ENCODE results near the gene SULF2. TPM values are rescaled to one million over a fixed set of nuclear protein-coding genes. Genes with fewer than 3 reads are reported as not detected.
A peak's percentile ranks its signal among the peaks of the same experiment; 100 is the strongest.

The SULF2 gene
- total RNA-seq, 3 donors from 2014 or later: 36.3 to 62.5 (median 58.0) TPM

- no peaks in the 10 kb centered on the region for H3K4me1 ChIP-seq
- intact Hi-C loops (cut with DNase I; ENCODE audit: low total_unique reads): no loop called here
- H3K27ac ChIP-seq: no peak overlapping the region
- H3K9me3 ChIP-seq: no peaks in the 10 kb centered on the region
- H3K4me3 ChIP-seq: no peak overlapping the region
- no peaks in the 10 kb centered on the region for H3K36me3 ChIP-seq
- no peaks in the 10 kb centered on the region for H3K27me3 ChIP-seq
- no peak for TF ChIP-seq POLR2A (IDR thresholded peaks at IDR 0.05)
- TF ChIP-seq POLR2AphosphoS5 (IDR thresholded peaks at IDR 0.05): no peak
- TF ChIP-seq, protein P1, sequence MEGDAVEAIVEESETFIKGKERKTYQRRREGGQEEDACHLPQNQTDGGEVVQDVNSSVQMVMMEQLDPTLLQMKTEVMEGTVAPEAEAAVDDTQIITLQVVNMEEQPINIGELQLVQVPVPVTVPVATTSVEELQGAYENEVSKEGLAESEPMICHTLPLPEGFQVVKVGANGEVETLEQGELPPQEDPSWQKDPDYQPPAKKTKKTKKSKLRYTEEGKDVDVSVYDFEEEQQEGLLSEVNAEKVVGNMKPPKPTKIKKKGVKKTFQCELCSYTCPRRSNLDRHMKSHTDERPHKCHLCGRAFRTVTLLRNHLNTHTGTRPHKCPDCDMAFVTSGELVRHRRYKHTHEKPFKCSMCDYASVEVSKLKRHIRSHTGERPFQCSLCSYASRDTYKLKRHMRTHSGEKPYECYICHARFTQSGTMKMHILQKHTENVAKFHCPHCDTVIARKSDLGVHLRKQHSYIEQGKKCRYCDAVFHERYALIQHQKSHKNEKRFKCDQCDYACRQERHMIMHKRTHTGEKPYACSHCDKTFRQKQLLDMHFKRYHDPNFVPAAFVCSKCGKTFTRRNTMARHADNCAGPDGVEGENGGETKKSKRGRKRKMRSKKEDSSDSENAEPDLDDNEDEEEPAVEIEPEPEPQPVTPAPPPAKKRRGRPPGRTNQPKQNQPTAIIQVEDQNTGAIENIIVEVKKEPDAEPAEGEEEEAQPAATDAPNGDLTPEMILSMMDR (IDR thresholded peaks at IDR 0.05): no peak
- DNase-seq (ENCODE audit: low spot score in 2 of 2): no peak
Observed at GRCh38 chr20:47679462-47679861, 105.8 kb downstream of the SULF2 start.

DNA sequence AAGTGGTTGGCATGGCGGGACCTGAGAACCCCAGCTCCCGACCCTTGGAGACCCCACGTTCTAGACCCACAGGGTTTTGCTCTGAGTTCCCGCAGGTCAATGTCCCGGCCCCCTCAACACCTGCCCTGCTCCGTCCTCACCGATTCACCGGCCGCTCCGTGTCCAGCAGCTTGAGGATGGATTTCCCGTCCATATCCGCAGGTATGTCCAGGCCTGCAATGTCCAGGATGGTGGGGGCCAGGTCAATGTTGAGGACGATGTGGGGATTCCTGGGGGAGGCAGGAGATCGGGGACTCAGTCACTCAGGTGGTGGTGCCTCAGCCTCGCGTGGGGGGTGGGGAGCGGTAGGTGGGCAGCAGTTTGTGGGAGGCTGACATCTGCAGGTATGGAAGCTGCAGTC lies 106.7 kb downstream of the SULF2 start:
- no peaks in the 10 kb centered on the region for H3K36me3 ChIP-seq
- H3K9me3 ChIP-seq: no peaks in the 10 kb centered on the region
- DNase-seq (ENCODE audit: low spot score in 2 of 2): no peak
- no peak overlapping the region for H3K4me3 ChIP-seq
- TF ChIP-seq POLR2AphosphoS5 (IDR thresholded peaks at IDR 0.05) (no peak), POLR2A (IDR thresholded peaks at IDR 0.05) (no peak)
- TF ChIP-seq, protein P1 (IDR thresholded peaks at IDR 0.05): no peak
- no peaks in the 10 kb centered on the region for H3K27me3 ChIP-seq
- no peak overlapping the region for H3K27ac ChIP-seq
- no peaks in the 10 kb centered on the region for H3K4me1 ChIP-seq
- intact Hi-C loops (cut with DNase I; ENCODE audit: low total_unique reads): no loop called here

- Histone ChIP-seq H3K36me3 (no peaks in the 10 kb centered on the region), H3K9me3 (no peaks in the 10 kb centered on the region), H3K4me3 (no peak overlapping the region), H3K27me3 (no peaks in the 10 kb centered on the region), H3K27ac (no peak overlapping the region), H3K4me1 (no peaks in the 10 kb centered on the region)
- peak in 1 of 2 donors; percentile 35 for DNase-seq (ENCODE audit: low spot score in 2 of 2)
- no peak for TF ChIP-seq POLR2A (IDR thresholded peaks at IDR 0.05)
- TF ChIP-seq, protein P1 (IDR thresholded peaks at IDR 0.05): peak; percentile 40 to 81 (median 64)
- intact Hi-C loops (cut with DNase I; ENCODE audit: low total_unique reads): no loop called here
Observed at GRCh38 chr20:47677635-47678453, 107.4 kb downstream of the SULF2 start.

DNA sequence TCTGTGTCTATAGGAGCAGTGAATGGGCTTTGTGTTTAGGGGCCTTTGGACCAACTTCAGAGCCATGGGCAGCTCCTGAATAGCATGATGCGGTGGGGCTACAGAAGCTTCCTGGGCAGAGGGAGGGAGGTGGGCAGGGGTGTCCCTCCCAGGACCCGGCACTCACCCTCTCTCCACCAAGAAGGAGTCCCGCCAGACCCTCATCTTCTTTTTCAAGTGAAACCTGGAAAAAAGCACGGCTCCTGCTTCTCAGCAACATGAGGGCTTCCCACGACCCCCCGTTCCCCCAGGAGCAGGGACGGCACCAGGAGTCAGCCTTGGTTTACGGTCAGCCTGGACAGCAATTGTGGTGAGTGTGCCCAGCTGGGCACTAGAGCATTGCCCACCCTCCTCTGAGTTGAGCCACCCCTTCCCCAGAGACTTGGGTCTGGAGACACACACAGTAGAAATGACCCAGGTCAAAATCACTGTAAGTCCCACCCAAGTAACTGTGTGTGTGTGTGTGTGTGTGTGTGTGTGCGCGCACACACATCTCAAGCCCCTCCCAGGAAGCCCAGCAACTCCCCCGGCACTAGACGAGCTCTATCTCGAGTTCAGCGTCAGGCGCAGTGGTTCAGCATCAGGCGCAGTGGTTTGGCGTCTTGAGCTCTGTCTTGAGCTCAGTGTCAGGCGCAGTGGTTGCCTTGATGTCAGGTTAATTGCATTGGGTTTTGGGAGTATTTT lies 108.2 kb downstream of the SULF2 start:
- no peaks in the 10 kb centered on the region for H3K9me3 ChIP-seq
- DNase-seq (ENCODE audit: low spot score in 2 of 2): no peak
- no peaks in the 10 kb centered on the region for H3K4me1 ChIP-seq
- no peak overlapping the region for H3K4me3 ChIP-seq
- TF ChIP-seq POLR2A (IDR thresholded peaks at IDR 0.05) (no peak), POLR2AphosphoS5 (IDR thresholded peaks at IDR 0.05) (no peak)
- TF ChIP-seq, protein P1 (IDR thresholded peaks at IDR 0.05): no peak
- H3K27ac ChIP-seq: no peak overlapping the region
- H3K36me3 ChIP-seq: no peaks in the 10 kb centered on the region
- H3K27me3 ChIP-seq: no peaks in the 10 kb centered on the region
- intact Hi-C loops (cut with DNase I; ENCODE audit: low total_unique reads): no loop called here

DNA sequence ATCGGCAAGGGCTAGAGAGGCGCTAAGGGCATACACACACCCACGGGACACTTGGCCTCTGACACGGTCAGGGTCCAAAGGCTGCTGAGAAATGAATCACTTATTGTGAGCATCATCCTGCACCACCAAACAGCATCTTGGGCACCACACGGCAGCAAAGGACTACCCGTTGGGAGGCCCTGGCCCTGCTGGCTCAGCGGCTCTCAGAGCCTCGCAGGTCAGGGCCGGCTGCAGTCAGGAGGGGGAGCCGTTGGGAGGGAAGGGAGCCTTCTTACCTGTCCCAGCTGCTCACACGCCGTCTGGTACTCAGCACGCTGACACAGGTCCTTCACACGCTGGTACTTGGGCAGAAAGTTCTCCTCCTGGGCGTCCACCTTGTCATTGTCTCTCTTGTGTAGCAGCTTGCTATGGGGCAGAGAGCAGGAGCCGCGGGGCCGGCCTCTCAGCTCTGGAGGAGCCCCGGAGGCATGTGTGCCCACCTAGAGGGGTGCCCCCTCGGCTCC lies 109.0 kb downstream of the SULF2 start:
- no peak for DNase-seq (ENCODE audit: low spot score in 2 of 2)
- no peak overlapping the region for H3K27ac ChIP-seq
- no peaks in the 10 kb centered on the region for H3K36me3 ChIP-seq
- no peak for TF ChIP-seq POLR2A (IDR thresholded peaks at IDR 0.05)
- TF ChIP-seq, protein P1 (IDR thresholded peaks at IDR 0.05): no peak
- no peak for TF ChIP-seq POLR2AphosphoS5 (IDR thresholded peaks at IDR 0.05)
- no peaks in the 10 kb centered on the region for H3K9me3 ChIP-seq
- intact Hi-C loops (cut with DNase I; ENCODE audit: low total_unique reads): no loop called here
- no peaks in the 10 kb centered on the region for H3K27me3 ChIP-seq
- H3K4me1 ChIP-seq: no peaks in the 10 kb centered on the region
- no peak overlapping the region for H3K4me3 ChIP-seq
